CD4-positive, alpha-beta T cell treated with Interleukin-1 beta for 1 hour (primary cell): ENCODE measurements around the gene NME2.

Source experiments
- DNase-seq, 2 donors: peaks; one replicate each; pipeline ENCODE4 v3.0.0-alpha.2; 2020 to 2022

The NME2 gene

DNA sequence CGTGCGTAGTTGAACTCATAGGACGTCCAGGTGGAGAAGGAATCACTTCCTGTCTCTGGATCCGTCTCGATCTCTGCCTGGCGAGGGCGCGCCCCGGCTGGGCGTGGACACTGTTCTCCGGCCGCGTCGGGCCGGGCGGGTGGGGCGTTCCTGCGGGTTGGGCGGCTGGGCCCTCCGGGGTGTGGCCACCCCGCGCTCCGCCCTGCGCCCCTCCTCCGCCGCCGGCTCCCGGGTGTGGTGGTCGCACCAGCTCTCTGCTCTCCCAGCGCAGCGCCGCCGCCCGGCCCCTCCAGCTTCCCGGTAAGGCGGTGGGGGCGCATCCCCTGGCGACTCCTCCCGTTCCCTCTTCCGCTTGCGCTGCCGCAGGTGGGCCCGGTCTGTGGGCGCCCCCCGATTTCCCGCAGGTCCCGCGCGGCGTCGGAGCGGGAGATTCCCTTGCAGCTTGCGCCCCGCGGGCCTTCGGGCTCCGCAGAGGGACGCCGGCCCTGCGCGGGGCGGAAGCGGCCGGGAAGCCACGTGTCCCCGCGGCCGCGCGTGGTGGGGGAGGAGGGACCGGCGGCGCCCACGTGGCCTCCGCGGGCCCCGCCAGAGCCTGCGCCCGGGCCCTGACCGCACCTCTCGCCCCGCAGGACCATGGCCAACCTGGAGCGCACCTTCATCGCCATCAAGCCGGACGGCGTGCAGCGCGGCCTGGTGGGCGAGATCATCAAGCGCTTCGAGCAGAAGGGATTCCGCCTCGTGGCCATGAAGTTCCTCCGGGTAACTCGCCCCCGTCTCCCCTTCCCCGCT is at the start of gene NME2:
NME2 (plus strand) TSS at position 214 of the 789 bp plus-strand sequence; CDS start at position 634, 420 bp downstream.
- peak; percentile 65 to 68 for DNase-seq

DNA sequence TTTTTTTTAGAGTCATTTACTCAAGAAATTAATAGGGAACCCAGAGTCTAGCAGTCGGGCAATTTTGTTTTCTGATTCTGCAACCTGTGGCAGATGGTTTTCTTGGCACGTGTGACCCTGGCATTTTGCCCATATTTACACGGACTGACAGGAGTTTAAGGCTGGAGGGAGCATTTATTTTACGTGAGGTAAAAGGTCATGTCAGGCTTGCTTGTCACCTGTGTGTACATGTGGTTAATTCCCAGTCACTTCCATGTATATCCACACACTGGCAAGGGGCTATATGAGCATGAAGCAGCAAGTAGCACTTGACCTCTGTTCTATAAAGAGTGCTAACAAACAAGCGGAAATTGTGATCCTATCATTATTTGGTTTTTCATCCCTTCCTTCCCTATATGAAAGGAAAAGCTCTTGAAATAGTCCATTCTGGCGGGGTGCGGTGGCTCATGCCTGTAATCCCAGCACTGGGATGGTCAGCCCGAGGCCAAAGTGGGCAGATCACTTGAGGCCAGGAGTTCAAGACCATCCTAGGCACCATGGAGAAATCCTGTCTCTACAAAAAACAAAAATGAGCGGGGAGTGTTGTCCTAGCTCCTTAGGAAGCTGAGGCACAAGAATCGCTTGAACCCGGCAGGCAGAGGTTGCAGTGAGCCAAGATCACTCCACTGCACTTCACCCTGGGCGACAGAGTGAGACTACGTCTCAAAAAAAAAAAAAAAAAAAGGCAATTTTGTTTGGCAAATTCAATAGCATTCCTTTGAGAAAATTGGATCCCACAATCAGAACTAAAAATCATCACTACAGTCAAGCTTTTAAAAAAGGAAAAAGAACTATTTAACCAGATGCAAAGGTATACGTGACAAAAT is 47.6 kb upstream of the NME2 start:
- DNase-seq, result peak in 1 of 2 donors; percentile 12

DNA sequence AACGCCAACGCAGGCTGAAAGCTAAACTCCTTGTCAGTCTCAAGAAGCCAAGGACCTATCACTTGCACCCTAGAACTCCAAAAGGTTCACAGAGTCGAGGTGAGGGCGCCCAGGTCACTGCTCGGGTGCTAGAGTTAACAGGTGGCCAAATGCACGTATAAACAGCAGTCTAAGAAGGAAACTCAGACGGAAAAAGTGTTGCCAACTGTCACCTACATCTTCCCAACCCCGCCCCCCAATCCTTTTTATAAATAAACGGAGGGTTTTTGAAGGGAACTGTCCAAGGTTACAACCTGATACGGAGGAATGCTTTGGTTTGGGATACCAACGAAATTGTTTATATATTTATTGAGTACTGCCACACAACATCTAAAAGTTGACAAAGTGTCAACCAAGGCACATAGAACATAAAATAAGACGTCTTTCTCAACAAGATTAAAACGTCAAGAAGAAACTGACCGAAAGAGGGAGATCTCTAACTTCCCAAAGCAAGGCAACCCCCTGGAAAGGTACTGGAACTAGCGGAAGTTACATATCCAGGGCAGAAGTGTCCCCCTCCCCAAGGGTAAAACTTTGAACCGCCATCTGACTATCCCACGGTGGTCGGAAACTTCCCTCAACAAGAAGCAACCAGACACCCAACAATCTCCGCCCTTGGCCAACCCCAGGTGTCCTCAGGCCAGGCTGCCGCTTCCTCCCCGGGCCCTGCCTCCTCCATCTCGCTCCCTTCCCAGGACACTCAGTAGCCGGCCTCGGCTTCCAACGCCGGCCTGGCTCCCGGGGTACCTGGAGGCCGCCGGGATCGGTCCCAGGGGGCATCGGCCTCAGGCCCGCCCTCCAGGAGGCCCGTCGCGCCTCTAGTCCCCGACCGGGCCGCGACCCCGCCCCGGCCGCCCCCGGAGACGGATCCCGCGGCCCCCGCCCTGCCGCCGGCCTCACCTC is 46.5 kb upstream of the NME2 start:
- peak; percentile 29 to 42 for DNase-seq

DNA sequence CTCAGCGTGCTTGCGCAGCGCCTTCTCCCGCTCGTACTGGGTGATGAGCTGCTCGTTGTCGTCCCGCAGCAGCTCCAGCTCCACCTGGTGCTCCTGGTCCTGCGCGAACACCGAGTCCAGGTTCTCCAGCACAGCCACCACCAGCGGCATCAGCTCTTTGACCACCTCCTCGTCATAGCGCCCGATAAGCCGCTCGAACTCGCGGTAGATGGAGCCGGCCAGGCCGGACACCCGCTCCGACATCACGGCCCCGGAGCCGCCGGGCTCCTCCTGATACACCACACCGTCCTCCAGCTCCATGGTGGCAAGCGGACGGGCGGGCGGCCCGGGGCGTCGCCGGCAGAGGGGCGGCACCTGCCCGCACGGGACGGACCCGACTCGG is 45.9 kb upstream of the NME2 start:
- peak; percentile 44 to 51 for DNase-seq

DNA sequence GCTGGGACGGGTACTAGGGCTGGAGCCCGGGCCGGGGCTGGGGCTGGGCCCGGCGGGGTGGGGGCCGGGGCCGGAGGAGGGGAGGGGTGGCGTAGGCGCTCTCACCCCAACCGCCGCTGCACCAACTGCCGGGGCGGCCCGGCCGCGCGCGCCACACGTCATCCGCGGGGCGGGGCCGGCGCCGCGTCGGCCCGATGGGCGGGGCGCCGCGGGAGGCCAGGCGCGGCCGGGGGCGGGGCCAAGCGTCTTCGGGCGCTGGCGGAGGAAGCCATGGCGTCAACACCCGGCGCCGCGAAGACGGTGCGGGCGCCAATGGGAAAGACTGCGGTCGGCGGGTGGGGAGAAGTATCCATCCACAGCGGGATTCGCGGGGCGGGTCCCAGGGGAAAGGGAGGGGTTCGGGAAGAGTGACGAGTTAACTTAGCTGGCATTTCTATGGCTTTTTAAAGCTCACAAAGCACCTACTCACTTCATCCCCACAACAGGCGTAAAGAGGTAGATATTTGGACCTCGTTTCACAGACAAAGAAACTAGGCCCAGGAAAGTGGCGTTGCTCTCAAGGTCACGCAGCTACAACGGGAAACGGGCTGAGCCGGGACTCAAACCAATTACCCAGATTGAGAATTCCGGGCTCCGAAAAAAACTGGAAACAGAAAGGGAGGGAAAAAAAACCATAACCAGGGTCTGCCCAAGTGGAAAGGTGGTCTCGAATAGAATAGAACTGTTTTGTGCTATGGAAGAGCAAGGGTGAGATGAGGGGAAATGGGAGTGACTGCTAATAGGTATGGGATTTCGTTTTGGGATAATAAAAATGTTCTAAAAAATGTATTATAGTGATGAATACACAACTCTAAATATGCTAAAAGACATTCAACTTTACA is 45.2 kb upstream of the NME2 start, which contains the start of gene SPAG9:
SPAG9 (minus strand) TSS at position 130 of the 881 bp plus-strand sequence. CDS start 212 bp downstream, outside the sequence.
- peak; percentile 92 to 93 for DNase-seq

DNA sequence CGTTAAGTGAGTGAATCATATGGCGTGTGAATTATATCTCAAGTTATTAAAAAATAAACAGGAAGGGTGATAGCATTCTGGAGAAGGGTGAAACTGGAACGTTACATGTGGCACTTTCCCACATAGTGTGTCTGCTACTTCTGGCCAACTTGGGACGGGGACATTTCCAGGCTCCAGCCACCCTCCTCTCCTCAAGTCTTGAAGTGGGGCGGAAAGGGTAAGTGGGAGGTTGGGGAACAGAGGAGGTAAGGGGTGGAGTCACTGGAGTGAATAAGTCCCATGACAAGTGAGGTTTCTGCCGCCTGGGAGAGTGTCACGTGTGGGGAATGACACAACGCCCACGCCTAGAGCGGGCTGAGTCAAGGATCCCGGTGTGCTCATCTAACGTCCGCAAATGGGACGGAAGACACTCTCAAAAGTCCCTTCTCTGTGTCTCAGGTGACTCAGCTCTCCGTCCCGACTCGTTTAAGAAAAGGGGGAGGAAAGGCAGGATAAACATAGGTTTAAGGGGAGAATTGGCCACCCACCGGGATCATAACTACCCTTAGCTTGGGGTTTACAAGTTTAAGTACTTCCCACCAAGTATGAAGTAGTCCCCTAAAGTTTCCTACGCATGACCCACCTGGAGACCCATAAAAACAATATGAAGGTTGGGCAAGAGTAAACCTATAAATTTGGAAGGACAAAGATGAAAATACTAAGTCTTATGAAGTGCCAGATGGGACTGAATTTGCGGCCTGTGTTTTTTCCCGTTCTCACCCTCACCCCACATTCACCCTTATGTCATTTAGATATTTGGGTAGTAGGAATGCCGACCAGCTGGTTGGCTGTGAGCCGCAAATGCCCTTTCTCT is 44.4 kb upstream of the NME2 start:
- DNase-seq, result peak; percentile 72 to 88

DNA sequence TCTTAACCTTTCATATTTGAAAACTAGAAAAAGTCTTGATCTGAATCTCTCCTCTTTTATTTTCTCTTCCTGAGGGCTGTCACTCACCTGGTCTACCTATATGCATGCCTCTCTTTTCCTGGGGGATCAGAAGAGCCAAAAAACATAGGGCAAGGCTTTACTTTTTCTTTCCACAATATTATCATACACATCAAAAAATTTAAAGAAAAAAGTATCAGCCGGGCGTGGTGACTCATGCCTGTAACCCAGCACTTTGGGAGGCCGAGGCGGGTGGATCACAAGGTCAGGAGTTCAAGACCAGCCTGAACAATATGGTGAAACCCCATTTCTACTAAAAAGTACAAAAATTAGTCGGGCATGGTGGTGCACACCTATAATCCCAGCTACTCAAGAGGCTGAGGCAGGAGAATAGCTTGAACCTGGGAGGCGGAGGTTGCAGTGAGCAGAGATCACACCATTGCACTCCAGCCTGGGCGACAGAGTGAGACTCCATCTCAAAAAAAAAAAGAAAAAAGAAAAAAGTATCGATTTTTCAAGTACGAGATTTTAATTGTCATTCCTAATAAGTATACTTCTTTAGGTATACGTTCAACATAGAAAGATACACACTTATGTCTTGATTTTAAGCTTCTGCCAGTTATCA is 43.6 kb upstream of the NME2 start:
- peak in 1 of 2 donors; percentile 3 for DNase-seq

DNA sequence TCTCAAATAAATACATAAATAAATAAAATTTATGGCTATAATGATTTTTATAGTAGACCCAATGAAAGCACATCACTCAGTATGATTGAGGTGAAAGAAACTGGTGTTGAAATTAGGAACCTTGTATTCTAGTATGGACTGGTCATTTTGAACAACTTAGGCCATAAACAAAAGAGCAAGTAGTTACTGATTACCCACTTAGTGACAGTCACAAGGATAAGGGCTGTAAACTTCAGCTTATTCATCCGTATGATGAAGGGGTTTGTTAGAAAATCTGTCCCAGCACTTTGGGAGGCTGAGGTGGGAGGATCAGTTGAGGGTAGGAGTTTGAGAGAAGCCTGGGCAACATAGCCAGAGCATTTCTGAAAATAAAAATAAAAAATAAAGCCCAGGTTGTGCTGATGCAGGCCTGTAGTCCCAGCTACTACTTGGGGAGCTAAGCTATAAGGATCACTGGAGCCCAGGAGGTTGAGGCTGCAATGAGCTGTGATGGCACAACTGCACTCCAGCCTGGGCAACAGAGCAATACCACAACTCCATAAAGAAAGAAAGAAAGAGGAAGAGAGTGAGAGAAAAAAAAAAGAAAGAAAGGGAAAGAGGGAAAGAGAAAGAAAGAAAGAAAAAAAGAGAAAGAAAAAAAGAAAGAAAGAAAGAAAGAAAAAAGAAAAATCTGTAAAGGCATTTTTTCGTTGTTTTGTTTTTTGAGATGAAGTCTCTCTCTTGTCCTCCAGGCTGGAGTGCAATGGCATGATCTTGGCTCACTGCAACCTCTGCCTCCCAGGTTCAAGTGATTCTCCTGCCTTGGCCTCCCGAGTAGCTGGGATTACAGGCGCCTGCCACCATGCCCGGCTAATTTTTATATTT is 41.3 kb upstream of the NME2 start:
- no peak for DNase-seq

DNA sequence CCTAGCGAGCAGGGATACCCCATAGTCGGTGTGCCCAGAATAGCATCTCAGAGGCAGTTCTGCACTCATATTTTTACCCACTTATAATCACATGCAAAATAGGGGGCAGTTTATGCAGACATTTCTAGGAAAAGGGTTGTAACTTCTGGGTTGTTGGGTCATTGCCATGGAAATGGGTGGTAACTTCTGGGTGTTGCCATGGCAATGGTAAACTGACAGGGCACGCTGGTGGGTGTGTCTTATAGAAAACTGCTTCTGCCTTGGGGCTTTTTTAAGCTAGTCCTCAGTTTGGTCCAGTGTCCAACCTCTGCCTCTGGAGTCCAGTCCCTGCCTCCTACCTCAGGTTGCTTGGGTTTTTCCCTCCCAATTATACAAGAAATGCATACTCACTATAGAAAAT is 38.1 kb upstream of the NME2 start:
- peak; percentile 15 to 55 for DNase-seq

DNA sequence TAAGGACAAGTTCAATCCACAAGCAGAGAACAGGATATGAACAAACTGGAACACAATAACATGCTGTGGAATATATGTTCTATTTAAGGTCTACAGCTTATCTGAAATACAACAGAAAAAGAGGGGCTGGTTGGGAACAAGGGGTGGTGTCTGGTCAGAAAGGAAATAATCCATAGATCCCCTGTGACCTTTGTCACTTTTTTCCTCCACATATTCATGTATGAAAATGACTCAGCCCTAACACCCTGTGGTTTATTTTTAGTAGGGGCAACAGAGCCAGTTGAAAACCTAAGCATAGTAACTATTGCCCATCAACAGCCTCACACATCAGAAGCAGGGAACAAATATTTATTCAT is 33.3 kb upstream of the NME2 start:
- DNase-seq, result no peak

DNA sequence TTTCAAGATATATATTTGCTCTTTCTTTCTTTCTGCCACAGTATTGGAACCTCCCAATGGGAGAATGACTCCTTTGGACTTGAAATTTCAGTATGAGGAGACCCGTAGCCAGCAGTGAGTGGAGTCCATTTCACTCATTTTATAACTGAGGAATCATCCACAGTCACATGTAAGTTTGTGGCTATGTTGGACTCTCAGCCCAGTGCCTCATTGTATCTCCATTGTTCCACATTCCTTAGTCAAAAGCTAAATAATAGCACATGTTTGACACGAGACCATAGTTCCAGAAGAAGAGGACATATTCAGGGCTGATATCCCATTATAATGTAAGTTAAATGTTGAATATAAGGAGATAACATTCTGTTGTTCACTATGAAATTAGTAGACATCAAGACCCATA is 32.8 kb upstream of the NME2 start:
- DNase-seq, result no peak

DNA sequence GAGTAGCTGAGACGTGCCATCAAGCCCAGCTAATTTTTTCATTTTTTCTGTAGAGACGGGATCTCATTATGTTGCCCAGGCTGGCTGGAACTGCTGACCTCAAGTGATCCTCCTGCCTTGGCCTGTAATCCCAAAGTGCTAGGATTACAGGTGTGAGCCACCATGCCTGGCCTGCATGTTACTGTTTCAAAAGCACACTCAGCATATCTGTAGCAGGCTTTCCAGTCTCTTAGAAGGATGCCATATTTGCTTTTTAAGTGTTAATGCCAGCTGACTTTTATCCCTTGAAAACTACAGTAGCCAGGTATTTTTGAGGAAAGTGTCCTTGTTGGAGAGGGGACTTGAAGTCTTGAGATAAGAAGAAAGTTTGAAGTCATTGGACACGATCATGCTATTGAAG is 30.3 kb upstream of the NME2 start:
- no peak for DNase-seq

DNA sequence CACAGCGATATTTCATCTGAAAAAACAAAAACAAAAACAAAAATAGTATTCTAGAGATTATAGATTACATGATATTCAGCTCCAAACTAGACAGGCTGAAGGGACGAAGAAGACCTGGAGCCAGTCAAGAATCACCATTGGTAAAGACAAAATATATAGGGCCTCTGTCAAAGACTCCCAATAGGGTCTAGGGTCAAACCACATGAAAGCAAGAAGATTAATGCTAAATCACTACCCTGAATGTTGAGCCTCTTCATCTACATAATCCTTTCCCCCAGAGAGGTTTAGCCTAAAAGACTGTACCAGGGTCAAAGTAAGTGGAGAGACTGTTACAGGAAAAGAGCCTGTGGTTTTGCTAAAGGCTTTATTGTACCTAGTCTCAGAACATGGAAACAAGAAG is 23.6 kb upstream of the NME2 start:
- DNase-seq, result no peak

DNA sequence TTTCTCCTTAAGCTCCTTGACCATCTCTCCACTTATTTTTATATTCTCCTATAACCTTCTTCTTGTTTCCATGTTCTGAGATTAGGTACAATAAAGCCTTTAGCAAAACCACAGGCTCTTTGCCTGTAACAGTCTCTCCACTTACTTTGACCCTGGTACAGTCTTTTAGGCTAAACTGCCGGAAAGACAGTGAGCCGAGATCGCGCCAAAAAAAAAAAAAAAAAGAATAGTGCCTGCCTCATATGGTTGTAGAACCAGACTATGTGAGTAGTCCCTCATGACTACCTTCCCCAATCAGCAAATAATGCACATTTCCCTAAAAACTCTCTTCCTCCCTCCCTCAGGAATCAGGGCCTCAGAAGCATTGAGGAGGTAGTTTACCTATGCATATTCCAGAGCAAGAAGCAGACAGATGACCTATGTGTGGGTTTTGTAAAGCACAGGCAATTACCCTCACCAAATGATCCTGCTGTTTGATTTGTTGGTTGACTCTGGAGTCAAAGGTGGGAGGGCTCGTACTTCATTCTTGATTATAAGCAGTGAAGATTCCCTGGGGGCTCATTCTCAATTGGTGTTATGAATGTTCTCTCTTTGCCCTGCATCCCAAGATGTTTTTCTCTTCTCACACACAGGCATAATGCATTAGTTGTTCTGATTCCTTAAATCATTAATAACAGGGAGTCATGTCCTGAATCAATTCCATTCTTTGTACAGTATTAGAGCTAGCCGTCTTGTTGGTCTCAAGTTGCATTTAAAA is 21.8 kb upstream of the NME2 start:
- DNase-seq, result no peak

DNA sequence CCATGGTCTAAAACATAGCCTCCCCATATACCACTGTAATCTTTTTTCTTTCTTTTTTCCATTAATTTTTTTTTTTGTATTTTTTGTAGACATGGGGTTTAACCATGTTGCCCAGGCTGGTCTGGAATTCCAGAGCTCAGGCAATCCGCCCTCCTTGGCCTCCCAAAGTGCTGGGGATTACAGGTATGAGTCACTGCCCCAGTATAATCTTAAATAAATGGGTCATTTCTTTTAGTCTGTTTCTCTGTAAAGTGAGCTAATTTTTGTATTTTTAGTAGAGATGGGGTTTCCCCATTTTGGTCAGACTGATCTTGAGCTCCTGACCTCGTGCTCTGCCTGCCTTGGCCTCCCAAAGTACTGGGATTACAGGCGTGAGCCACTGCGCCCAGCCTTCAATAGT is 18.6 kb upstream of the NME2 start:
- DNase-seq, result no peak

DNA sequence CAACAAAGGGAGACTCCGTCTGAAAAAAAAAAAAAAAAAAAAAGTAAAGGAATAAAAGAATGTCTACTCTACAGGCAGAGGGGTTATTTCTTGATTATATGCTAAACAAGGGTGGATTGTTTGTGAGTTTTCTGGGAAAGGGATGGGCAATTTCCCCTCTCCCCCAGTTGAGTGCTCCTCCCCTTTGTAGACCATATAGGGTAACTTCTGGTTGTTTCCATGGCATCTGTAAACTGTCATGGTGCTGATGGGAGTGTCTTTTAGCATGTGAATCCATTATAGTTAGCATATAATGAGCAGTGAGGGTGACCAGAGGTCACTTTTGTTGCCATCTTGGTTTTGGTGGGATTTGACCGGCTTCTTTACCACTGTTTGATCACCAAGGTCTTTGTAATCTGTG is 17.0 kb upstream of the NME2 start:
- DNase-seq, result no peak

DNA sequence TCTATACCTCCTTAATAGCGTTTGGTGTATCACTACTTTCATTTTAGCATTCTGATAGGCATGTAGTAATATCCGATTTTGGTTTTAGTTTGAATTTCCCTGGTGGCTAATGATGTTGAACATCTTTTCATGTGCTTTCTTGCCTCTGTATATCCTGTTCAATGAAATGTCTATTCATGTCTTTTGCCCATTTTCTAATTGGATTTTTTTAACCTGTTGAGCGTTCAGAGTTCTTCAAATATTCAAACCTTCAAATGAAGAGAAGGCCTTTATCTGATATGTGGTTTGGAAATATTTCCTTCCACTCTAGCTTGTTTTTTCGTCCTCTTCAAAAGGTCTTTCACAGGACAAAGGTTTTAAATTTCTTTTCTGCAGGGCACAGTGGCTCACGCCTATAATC is 15.3 kb upstream of the NME2 start:
- DNase-seq, result no peak

DNA sequence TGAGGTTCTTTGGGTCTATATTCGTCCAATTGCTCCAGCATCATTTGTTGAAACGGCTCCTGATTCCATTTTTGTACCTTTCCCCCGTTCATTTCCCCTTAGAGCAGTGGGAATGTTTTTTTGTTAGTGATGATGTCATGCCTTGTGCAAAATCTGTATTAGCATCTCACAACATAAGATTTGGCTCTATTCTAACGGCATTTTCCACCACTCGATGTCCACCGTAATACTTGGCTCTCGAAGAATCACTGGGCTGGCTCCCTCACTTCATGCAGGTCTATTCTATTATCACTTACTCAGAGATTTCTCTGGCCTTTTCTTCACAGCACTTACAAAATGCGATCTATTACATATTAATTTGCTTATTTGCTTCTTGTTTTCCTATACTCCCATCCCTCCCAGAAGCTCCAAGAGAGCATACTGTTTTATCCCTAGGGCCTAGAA is 13.4 kb upstream of the NME2 start:
- no peak for DNase-seq
